ENCODE results near the gene SERGEF. TPM values are rescaled to one million over a fixed set of nuclear protein-coding genes. Genes with fewer than 3 reads are reported as not detected.

Gene SERGEF
- total and polyA plus RNA-seq, 2 experiments from 2014 or later, result 18.3 to 23.2 TPM

DNA sequence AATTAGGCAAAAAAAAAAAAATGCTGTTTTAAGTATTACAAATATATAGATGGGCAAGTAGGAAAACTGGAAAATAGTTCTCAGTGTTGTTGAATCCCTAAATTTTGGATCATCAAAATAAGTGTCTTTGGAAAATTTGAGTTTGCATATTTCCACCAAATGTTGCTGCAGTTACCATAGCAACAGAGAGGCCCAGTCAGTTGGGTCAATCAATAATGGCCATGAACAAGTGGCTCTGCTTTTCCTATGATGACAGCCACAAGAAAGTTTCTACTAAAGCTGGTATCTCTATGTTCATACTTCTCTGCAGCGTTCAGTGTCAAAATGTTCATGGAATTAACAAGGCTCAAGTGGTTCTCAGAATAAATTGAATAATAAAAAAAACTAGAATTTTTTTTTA is 79.1 kb downstream of the SERGEF start:
- TF ChIP-seq EZH2 (IDR thresholded peaks at IDR 0.05; ENCODE audit: insufficient read depth, poor library complexity, severe bottlenecking) (no peak), EZH2phosphoT487 (IDR thresholded peaks at IDR 0.05; ENCODE audit: insufficient read depth, low read depth) (no peak)
- no peak for DNase-seq
- no peak overlapping the region for H3K9ac ChIP-seq

DNA sequence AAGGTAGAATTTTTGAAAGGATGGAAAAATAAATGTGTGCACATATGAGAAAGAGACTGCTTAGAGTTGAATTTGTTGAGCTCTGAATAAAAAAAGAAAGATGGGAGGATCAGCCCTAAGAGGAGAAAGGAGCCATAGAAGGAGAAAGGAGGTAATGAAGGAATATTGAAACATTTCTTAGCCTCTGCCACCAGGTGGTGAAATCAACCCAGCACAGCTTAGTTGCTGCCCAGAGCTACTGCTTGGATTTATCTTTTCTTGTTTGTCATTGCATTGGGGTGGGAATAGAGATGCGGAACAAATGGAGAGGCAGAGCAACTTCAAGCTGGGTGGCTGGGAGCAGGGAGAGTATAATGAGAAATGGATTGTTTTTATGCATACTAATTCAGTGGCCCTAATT is 80.4 kb downstream of the SERGEF start:
- in situ Hi-C loops (cut with MboI), result no loop called here
- H3K79me2 ChIP-seq (ENCODE audit: insufficient read depth), result no peaks in the 10 kb centered on the region
- no peaks in the 10 kb centered on the region for H3K27me3 ChIP-seq (replicated peaks; ENCODE audit: insufficient read depth)
- peaks cover under 1% of the 10 kb centered on the region for H3K4me1 ChIP-seq (ENCODE audit: insufficient read depth)
- H3F3A ChIP-seq (ENCODE audit: insufficient read depth), result peaks cover 10% of the 10 kb centered on the region; the same call in 1 of the 2 replicates
- no peak overlapping the region for H3K4me2 ChIP-seq (ENCODE audit: unreplicated experiment)
- H3K4me3 ChIP-seq, result no peak overlapping the region
- H3K9me3 ChIP-seq (ENCODE audit: low read depth), result no peaks in the 10 kb centered on the region
- H3K9ac ChIP-seq, result no peak overlapping the region
- no peak overlapping the region for H2AFZ ChIP-seq
- WGBS, 2 experiments (ENCODE audit: low coverage in 1 of 2, low lambda C conversion rate in 2 of 2, missing lambda C conversion rate in 2 of 2), result 100% methylated on average over 1 of the region's 1 CpG
- no peaks in the 10 kb centered on the region for H3K36me3 ChIP-seq (ENCODE audit: low read depth)
- H3K27ac ChIP-seq, result no peak overlapping the region
- H4K20me1 ChIP-seq (ENCODE audit: insufficient read depth), result no peaks in the 10 kb centered on the region
- H3K9me2 ChIP-seq (ENCODE audit: insufficient read depth), result no peaks in the 10 kb centered on the region
- TF ChIP-seq EZH2 (IDR thresholded peaks at IDR 0.05; ENCODE audit: insufficient read depth, poor library complexity, severe bottlenecking) (no peak), EZH2phosphoT487 (IDR thresholded peaks at IDR 0.05; ENCODE audit: insufficient read depth, low read depth) (no peak)
- no peak for DNase-seq

More for the DNA sequence above, 79.1 kb downstream of the SERGEF start:
- Histone ChIP-seq H3K4me3 (no peak overlapping the region), H3K27ac (no peak overlapping the region), H3K36me3 (ENCODE audit: low read depth) (no peaks in the 10 kb centered on the region), H3K4me2 (ENCODE audit: unreplicated experiment) (no peak overlapping the region), H3K79me2 (ENCODE audit: insufficient read depth) (no peaks in the 10 kb centered on the region), H3F3A (ENCODE audit: insufficient read depth) (no peaks in the 10 kb centered on the region), H3K9me3 (ENCODE audit: low read depth) (no peaks in the 10 kb centered on the region), H3K4me1 (ENCODE audit: insufficient read depth) (no peaks in the 10 kb centered on the region), H3K27me3 (replicated peaks; ENCODE audit: insufficient read depth) (no peaks in the 10 kb centered on the region), H4K20me1 (ENCODE audit: insufficient read depth) (no peaks in the 10 kb centered on the region), H3K9me2 (ENCODE audit: insufficient read depth) (no peaks in the 10 kb centered on the region), H2AFZ (no peak overlapping the region)
- in situ Hi-C loops (cut with MboI), result no loop called here
- 80 to 83% methylated on average over 1 of the region's 1 CpG for WGBS, 2 experiments (ENCODE audit: low coverage in 1 of 2, low lambda C conversion rate in 2 of 2, missing lambda C conversion rate in 2 of 2)

DNA sequence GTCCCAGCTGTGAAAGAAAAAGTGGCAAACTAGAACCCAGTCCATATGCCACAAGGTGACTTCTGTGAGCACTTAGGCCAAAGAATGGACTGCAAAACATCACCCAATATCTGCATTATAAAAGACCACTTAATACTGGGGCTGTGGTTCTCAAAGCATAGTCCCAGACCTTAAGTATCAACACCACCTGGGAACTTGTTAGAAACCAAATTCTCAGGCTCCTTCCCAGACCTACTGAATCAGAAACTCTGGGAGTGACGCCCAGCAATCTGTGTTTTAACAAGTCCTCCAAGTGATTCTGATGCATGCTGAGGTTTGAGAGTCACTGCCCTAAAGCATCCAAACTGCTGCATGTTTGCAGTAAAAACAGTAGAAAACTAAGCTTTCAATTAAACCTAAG is 81.3 kb downstream of the SERGEF start:
- no peak for DNase-seq
- WGBS, 2 experiments (ENCODE audit: low coverage in 1 of 2, low lambda C conversion rate in 2 of 2, missing lambda C conversion rate in 2 of 2), result 88 to 91% methylated on average over 1 of the region's 1 CpG

GRCh38 chr11:17930544-17931125 is 82.2 kb downstream of the SERGEF start:
- no peaks in the 10 kb centered on the region for H4K20me1 ChIP-seq (ENCODE audit: insufficient read depth)
- in situ Hi-C loops (cut with MboI), result no loop called here
- no peaks in the 10 kb centered on the region for H3K79me2 ChIP-seq (ENCODE audit: insufficient read depth)
- WGBS, 2 experiments (ENCODE audit: low coverage in 1 of 2, low lambda C conversion rate in 2 of 2, missing lambda C conversion rate in 2 of 2), result 90 to 92% methylated on average over 3 of the region's 3 CpGs
- no peak overlapping the region for H3K4me2 ChIP-seq (ENCODE audit: unreplicated experiment)
- no peaks in the 10 kb centered on the region for H3K9me3 ChIP-seq (ENCODE audit: low read depth)
- no peak overlapping the region for H3K9ac ChIP-seq
- no peak overlapping the region for H3K27ac ChIP-seq
- TF ChIP-seq EZH2 (IDR thresholded peaks at IDR 0.05; ENCODE audit: insufficient read depth, poor library complexity, severe bottlenecking) (no peak), EZH2phosphoT487 (IDR thresholded peaks at IDR 0.05; ENCODE audit: insufficient read depth, low read depth) (no peak)
- H3K4me3 ChIP-seq, result no peak overlapping the region
- DNase-seq, result no peak
- H3K4me1 ChIP-seq (ENCODE audit: insufficient read depth), result peaks cover 5% of the 10 kb centered on the region
- no peak overlapping the region for H2AFZ ChIP-seq
- H3K36me3 ChIP-seq (ENCODE audit: low read depth), result no peaks in the 10 kb centered on the region
- peaks cover 15% of the 10 kb centered on the region; the same call in 1 of the 2 replicates for H3F3A ChIP-seq (ENCODE audit: insufficient read depth)
- no peaks in the 10 kb centered on the region for H3K9me2 ChIP-seq (ENCODE audit: insufficient read depth)
- no peaks in the 10 kb centered on the region for H3K27me3 ChIP-seq (replicated peaks; ENCODE audit: insufficient read depth)

More for the DNA sequence above, 81.3 kb downstream of the SERGEF start:
- Histone ChIP-seq H3K27ac (no peak overlapping the region), H4K20me1 (ENCODE audit: insufficient read depth) (no peaks in the 10 kb centered on the region), H3F3A (ENCODE audit: insufficient read depth) (peaks cover 15% of the 10 kb centered on the region; the same call in 1 of the 2 replicates), H3K79me2 (ENCODE audit: insufficient read depth) (no peaks in the 10 kb centered on the region), H3K9me2 (ENCODE audit: insufficient read depth) (no peaks in the 10 kb centered on the region), H2AFZ (no peak overlapping the region), H3K9ac (no peak overlapping the region), H3K9me3 (ENCODE audit: low read depth) (no peaks in the 10 kb centered on the region), H3K4me3 (no peak overlapping the region), H3K36me3 (ENCODE audit: low read depth) (no peaks in the 10 kb centered on the region), H3K27me3 (replicated peaks; ENCODE audit: insufficient read depth) (no peaks in the 10 kb centered on the region), H3K4me2 (ENCODE audit: unreplicated experiment) (no peak overlapping the region), H3K4me1 (ENCODE audit: insufficient read depth) (peaks cover 5% of the 10 kb centered on the region)
- in situ Hi-C loops (cut with MboI), result no loop called here
- TF ChIP-seq EZH2phosphoT487 (IDR thresholded peaks at IDR 0.05; ENCODE audit: insufficient read depth, low read depth) (no peak), EZH2 (IDR thresholded peaks at IDR 0.05; ENCODE audit: insufficient read depth, poor library complexity, severe bottlenecking) (no peak)
